ENCODE results near the gene COG4.

COG4 gene

GRCh38 chr16:70440009-70440692, 83.2 kb downstream of the COG4 start:
- TF ChIP-seq SIN3A (IDR thresholded peaks at IDR 0.05; ENCODE audit: borderline replicate concordance, insufficient read depth, low read length) (no peak), POLR2AphosphoS5 (IDR thresholded peaks at IDR 0.05; ENCODE audit: low read depth, low read length) (no peak), FOXP2 (optimal IDR thresholded peaks at IDR 0.05; ENCODE audit: borderline replicate concordance, extremely low read depth, extremely low read length, insufficient read depth) (no peak), REST (IDR thresholded peaks at IDR 0.05; ENCODE audit: insufficient read depth in 1 of 2, low read depth in 2 of 2, low read length in 2 of 2) (no peak), TAF1 (IDR thresholded peaks at IDR 0.05; ENCODE audit: borderline replicate concordance, insufficient read depth, low read length) (no peak)

GRCh38 chr16:70438969-70439862, 84.1 kb downstream of the COG4 start, which contains the start of gene ST3GAL2:
Gene ST3GAL2 (minus strand): TSS chr16:70439100. CDS start chr16:70398530, 40,570 bp downstream.
- TF ChIP-seq REST (IDR thresholded peaks at IDR 0.05; ENCODE audit: insufficient read depth in 1 of 2, low read depth in 2 of 2, low read length in 2 of 2) (no peak; a peak in 1 of 4 replicates), POLR2AphosphoS5 (IDR thresholded peaks at IDR 0.05; ENCODE audit: low read depth, low read length) (peak; percentile 51; the same call in 1 of the 2 replicates), SIN3A (IDR thresholded peaks at IDR 0.05; ENCODE audit: borderline replicate concordance, insufficient read depth, low read length) (no peak), FOXP2 (optimal IDR thresholded peaks at IDR 0.05; ENCODE audit: borderline replicate concordance, extremely low read depth, extremely low read length, insufficient read depth) (peak; percentile 49), TAF1 (IDR thresholded peaks at IDR 0.05; ENCODE audit: borderline replicate concordance, insufficient read depth, low read length) (no peak)

- TF ChIP-seq SIN3A (IDR thresholded peaks at IDR 0.05; ENCODE audit: borderline replicate concordance, insufficient read depth, low read length) (no peak), FOXP2 (optimal IDR thresholded peaks at IDR 0.05; ENCODE audit: borderline replicate concordance, extremely low read depth, extremely low read length, insufficient read depth) (no peak), REST (IDR thresholded peaks at IDR 0.05; ENCODE audit: insufficient read depth in 1 of 2, low read depth in 2 of 2, low read length in 2 of 2) (no peak), TAF1 (IDR thresholded peaks at IDR 0.05; ENCODE audit: borderline replicate concordance, insufficient read depth, low read length) (no peak), POLR2AphosphoS5 (IDR thresholded peaks at IDR 0.05; ENCODE audit: low read depth, low read length) (no peak)
Observed at GRCh38 chr16:70438585-70438968, 84.8 kb downstream of the COG4 start.

GRCh38 chr16:70437582-70438557, 85.5 kb downstream of the COG4 start:
- TF ChIP-seq POLR2AphosphoS5 (IDR thresholded peaks at IDR 0.05; ENCODE audit: low read depth, low read length) = no peak
- TF ChIP-seq TAF1 (IDR thresholded peaks at IDR 0.05; ENCODE audit: borderline replicate concordance, insufficient read depth, low read length) = no peak; the same call in 1 of the 2 replicates
- TF ChIP-seq SIN3A (IDR thresholded peaks at IDR 0.05; ENCODE audit: borderline replicate concordance, insufficient read depth, low read length) = no peak
- TF ChIP-seq FOXP2 (optimal IDR thresholded peaks at IDR 0.05; ENCODE audit: borderline replicate concordance, extremely low read depth, extremely low read length, insufficient read depth) = no peak
- TF ChIP-seq REST (IDR thresholded peaks at IDR 0.05; ENCODE audit: insufficient read depth in 1 of 2, low read depth in 2 of 2, low read length in 2 of 2) = no peak
